ENCODE results near the gene CLRN3. TPM values are rescaled to one million over a fixed set of nuclear protein-coding genes. Genes with fewer than 3 reads are reported as not detected.

Gene CLRN3
- total and polyA plus RNA-seq, 2 experiments from 2014 or later = not detected

DNA sequence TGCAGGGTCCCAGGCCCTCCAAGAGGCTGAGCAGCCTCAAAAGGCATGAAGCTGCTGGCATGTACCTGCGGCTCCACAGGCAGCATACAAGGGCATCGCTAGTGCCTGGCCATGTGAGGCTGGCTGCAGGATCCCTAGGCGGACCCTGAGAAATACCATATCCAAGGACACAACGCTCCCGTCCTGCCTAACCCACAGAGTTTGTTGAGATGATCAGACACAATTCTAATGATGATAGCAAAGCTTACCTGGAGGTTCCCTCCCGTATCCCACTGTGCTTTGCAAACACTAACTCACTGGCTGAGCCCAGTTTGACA is 17.3 kb downstream of the CLRN3 start (continued):
- TF ChIP-seq ZNF114 (CRISPR knock-in tag; IDR thresholded peaks at IDR 0.05) (no peak), POLR2AphosphoS5 (IDR thresholded peaks at IDR 0.05; ENCODE audit: low read depth) (no peak), STAT1 (IDR thresholded peaks at IDR 0.05; ENCODE audit: unreplicated experiment) (no peak), NANOG (IDR thresholded peaks at IDR 0.05; ENCODE audit: borderline replicate concordance) (no peak), EZH2phosphoT487 (IDR thresholded peaks at IDR 0.05; ENCODE audit: unreplicated experiment) (no peak), EZH2 (IDR thresholded peaks at IDR 0.05; ENCODE audit: low read depth, unreplicated experiment) (no peak)
- TF ChIP-seq, protein P1, sequence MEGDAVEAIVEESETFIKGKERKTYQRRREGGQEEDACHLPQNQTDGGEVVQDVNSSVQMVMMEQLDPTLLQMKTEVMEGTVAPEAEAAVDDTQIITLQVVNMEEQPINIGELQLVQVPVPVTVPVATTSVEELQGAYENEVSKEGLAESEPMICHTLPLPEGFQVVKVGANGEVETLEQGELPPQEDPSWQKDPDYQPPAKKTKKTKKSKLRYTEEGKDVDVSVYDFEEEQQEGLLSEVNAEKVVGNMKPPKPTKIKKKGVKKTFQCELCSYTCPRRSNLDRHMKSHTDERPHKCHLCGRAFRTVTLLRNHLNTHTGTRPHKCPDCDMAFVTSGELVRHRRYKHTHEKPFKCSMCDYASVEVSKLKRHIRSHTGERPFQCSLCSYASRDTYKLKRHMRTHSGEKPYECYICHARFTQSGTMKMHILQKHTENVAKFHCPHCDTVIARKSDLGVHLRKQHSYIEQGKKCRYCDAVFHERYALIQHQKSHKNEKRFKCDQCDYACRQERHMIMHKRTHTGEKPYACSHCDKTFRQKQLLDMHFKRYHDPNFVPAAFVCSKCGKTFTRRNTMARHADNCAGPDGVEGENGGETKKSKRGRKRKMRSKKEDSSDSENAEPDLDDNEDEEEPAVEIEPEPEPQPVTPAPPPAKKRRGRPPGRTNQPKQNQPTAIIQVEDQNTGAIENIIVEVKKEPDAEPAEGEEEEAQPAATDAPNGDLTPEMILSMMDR (conservative IDR thresholded peaks at IDR 0.05; ENCODE audit: low read depth in 2 of 2) = no peak
- TF ChIP-seq, protein P2, sequence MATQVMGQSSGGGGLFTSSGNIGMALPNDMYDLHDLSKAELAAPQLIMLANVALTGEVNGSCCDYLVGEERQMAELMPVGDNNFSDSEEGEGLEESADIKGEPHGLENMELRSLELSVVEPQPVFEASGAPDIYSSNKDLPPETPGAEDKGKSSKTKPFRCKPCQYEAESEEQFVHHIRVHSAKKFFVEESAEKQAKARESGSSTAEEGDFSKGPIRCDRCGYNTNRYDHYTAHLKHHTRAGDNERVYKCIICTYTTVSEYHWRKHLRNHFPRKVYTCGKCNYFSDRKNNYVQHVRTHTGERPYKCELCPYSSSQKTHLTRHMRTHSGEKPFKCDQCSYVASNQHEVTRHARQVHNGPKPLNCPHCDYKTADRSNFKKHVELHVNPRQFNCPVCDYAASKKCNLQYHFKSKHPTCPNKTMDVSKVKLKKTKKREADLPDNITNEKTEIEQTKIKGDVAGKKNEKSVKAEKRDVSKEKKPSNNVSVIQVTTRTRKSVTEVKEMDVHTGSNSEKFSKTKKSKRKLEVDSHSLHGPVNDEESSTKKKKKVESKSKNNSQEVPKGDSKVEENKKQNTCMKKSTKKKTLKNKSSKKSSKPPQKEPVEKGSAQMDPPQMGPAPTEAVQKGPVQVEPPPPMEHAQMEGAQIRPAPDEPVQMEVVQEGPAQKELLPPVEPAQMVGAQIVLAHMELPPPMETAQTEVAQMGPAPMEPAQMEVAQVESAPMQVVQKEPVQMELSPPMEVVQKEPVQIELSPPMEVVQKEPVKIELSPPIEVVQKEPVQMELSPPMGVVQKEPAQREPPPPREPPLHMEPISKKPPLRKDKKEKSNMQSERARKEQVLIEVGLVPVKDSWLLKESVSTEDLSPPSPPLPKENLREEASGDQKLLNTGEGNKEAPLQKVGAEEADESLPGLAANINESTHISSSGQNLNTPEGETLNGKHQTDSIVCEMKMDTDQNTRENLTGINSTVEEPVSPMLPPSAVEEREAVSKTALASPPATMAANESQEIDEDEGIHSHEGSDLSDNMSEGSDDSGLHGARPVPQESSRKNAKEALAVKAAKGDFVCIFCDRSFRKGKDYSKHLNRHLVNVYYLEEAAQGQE (IDR thresholded peaks at IDR 0.05; ENCODE audit: unreplicated experiment) = no peak

DNA sequence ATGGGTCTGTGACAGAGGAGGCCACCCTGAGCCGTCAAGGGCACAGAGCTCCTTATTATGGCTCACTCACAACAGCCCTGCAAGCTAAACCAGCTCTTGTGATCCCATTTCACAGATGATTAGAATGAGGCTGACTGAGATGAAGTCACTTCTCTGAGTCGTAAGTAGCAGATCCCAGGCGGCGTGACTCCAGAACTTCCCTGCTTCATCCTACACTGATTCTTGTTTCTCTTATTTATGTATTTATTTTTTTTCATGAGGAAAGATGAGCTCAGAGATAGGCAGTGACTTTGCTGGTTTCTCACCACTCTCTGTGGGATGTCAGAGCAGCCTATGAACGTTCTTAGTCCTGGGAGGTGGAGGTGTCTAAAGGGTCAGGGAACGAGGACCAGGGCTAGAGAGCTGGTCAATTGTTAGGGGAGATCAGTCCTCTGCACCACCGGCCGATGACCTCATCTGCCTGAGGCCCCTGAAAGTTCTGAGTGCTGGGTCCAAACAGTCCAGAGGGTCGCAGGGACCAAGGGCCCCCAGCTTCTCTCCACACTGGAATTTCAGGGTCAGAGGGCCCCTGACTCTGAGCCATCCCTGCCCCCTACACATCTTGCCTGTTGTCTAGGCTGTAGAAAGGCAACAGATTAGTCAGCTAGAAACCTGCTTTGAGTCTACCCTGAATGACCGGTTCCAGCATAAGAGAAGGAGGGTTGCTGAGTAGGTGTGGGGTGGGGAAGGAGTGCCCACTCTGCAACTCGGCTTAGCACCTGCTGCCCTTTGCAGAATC is 17.9 kb downstream of the CLRN3 start:
- H3K9me2 ChIP-seq (ENCODE audit: insufficient read depth) = no peaks in the 10 kb centered on the region
- Mint-ChIP-seq H3K27ac (no peak overlapping the region), H3K27me3 (ENCODE audit: insufficient read depth, low read depth, poor library complexity) (no peaks in the 10 kb centered on the region), H3K4me1 (no peaks in the 10 kb centered on the region; the same call in 2 of the 3 replicates), H3K36me3 (ENCODE audit: low read depth) (no peaks in the 10 kb centered on the region), H3K9me3 (peaks cover 6% of the 10 kb centered on the region; the same call in 2 of the 3 replicates), H3K4me3 (no peak overlapping the region)
- H3F3A ChIP-seq (replicated peaks; ENCODE audit: low read depth) = no peaks in the 10 kb centered on the region
- no peaks in the 10 kb centered on the region for H3K4me1 ChIP-seq (ENCODE audit: insufficient read depth)
- H3K79me2 ChIP-seq (replicated peaks; ENCODE audit: insufficient read depth) = no peaks in the 10 kb centered on the region
- H3K36me3 ChIP-seq (ENCODE audit: insufficient read depth) = no peaks in the 10 kb centered on the region
- H3K27ac ChIP-seq (ENCODE audit: low read depth) = no peak overlapping the region
- no peak for DNase-seq (ENCODE audit: low spot score)
- ATAC-seq = no peak
- H3K27me3 ChIP-seq (ENCODE audit: insufficient read depth) = no peaks in the 10 kb centered on the region
- no peak overlapping the region for H3K4me2 ChIP-seq
- no peak overlapping the region for H3K4me3 ChIP-seq
- H2AFZ ChIP-seq = no peak overlapping the region
- no peaks in the 10 kb centered on the region for H4K20me1 ChIP-seq (replicated peaks; ENCODE audit: insufficient read depth)
- TF ChIP-seq ZNF114 (CRISPR knock-in tag; IDR thresholded peaks at IDR 0.05) (no peak), NANOG (IDR thresholded peaks at IDR 0.05; ENCODE audit: borderline replicate concordance) (no peak), CREB1 (CRISPR knock-in tag; IDR thresholded peaks at IDR 0.05; ENCODE audit: low read depth) (no peak), JUNB (IDR thresholded peaks at IDR 0.05; ENCODE audit: unreplicated experiment) (no peak), ZNF331 (CRISPR knock-in tag; IDR thresholded peaks at IDR 0.05; ENCODE audit: low read depth) (no peak), POLR2AphosphoS5 (IDR thresholded peaks at IDR 0.05; ENCODE audit: low read depth) (no peak), STAT1 (IDR thresholded peaks at IDR 0.05; ENCODE audit: unreplicated experiment) (no peak), EZH2phosphoT487 (IDR thresholded peaks at IDR 0.05; ENCODE audit: unreplicated experiment) (no peak), EZH2 (IDR thresholded peaks at IDR 0.05; ENCODE audit: low read depth, unreplicated experiment) (no peak)
- TF ChIP-seq, protein P2 (IDR thresholded peaks at IDR 0.05; ENCODE audit: unreplicated experiment) = no peak
- TF ChIP-seq, protein P3, sequence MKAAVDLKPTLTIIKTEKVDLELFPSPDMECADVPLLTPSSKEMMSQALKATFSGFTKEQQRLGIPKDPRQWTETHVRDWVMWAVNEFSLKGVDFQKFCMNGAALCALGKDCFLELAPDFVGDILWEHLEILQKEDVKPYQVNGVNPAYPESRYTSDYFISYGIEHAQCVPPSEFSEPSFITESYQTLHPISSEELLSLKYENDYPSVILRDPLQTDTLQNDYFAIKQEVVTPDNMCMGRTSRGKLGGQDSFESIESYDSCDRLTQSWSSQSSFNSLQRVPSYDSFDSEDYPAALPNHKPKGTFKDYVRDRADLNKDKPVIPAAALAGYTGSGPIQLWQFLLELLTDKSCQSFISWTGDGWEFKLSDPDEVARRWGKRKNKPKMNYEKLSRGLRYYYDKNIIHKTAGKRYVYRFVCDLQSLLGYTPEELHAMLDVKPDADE (IDR thresholded peaks at IDR 0.05) = no peak
- TF ChIP-seq, protein P1 (conservative IDR thresholded peaks at IDR 0.05; ENCODE audit: low read depth in 2 of 2) = no peak

Data from GM23338 (cell line).